IMR-90 (cell line): ENCODE results near the gene ZNF554. TPM values are rescaled to one million over a fixed set of nuclear protein-coding genes. Genes with fewer than 3 reads are reported as not detected.

Source experiments
- ATAC-seq: fragments of 200-7000 bp; cut with Tn5 transposase; 2 replicates; pipeline ENCODE4 v1.9.1; 2020; ENCODE audit warnings: low read depth, mild to moderate bottlenecking, moderate library complexity
- BruUV-seq: library from RNA; stranded (reverse); fragments of 400-500 nt; replicated peaks from 2 replicates; lab custom pipeline; 2021; lab: Mats Ljungman, UMichigan
- CTCF ChIA-PET: fragments of 300-600 bp; formaldehyde crosslinking; extraction: SDS; loops from one replicate; lab custom pipeline; 2021; ENCODE audit warnings: antibody characterized with exemption; lab: Yijun Ruan, JAX
- POLR2A ChIA-PET: fragments of 300-600 bp; sonication (Branson Sonifier 250); formaldehyde crosslinking; loops from one replicate; lab custom pipeline; 2022; ENCODE audit warnings: antibody characterized with exemption; ENCODE audit not compliant: unreplicated experiment; lab: Charles Lee
- DNase-seq: peaks from one replicate; pipeline ENCODE4 v3.0.0; 2013
- H2AFZ ChIP-seq: replicated peaks from 2 replicates; pipeline ENCODE3; 2013; ENCODE audit warnings: low read length, mild to moderate bottlenecking; ENCODE audit not compliant: poor library complexity
- H2AK5ac ChIP-seq: 2 replicates; pipeline ENCODE4 v1.6.1; 2013; ENCODE audit warnings: low read depth, low read length, inconsistent platforms
- H2AK9ac ChIP-seq: replicated peaks from 2 replicates; pipeline ENCODE3; 2013; ENCODE audit warnings: mild to moderate bottlenecking, low read depth, low read length, moderate library complexity; ENCODE audit not compliant: poor library complexity
- H2BK120ac ChIP-seq: 2 replicates; pipeline ENCODE4 v1.6.1; 2013; ENCODE audit warnings: low read depth, low read length, inconsistent platforms
- H2BK15ac ChIP-seq: 3 replicates; pipeline ENCODE4 v1.6.1; 2013; ENCODE audit warnings: low read depth, low read length, inconsistent platforms
- H2BK20ac ChIP-seq: 2 replicates; pipeline ENCODE4 v1.6.1; 2013; ENCODE audit warnings: low read depth, mild to moderate bottlenecking, inconsistent platforms, low read length, moderate library complexity
- H2BK5ac ChIP-seq: 2 replicates; pipeline ENCODE4 v1.6.1; 2013; ENCODE audit warnings: mild to moderate bottlenecking, low read depth, low read length, inconsistent platforms; ENCODE audit not compliant: poor library complexity, severe bottlenecking
- H3K14ac ChIP-seq: replicated peaks from 2 replicates; pipeline ENCODE4 v1.6.1; 2013; ENCODE audit warnings: low read depth, low read length, inconsistent platforms
- H3K18ac ChIP-seq: 2 replicates; pipeline ENCODE4 v1.6.1; 2013; ENCODE audit warnings: low read depth, low read length, control low read depth
- H3K23ac ChIP-seq: 2 replicates; pipeline ENCODE4 v1.6.1; 2013; ENCODE audit warnings: low read depth, low read length, inconsistent platforms
- H3K27ac ChIP-seq: 2 replicates; pipeline ENCODE4 v1.5.1; 2013; ENCODE audit warnings: mild to moderate bottlenecking, control low read depth, low read length; ENCODE audit not compliant: insufficient read depth
- H3K27me3 ChIP-seq: 2 replicates; pipeline ENCODE4 v1.6.1; 2013; ENCODE audit warnings: low read length; ENCODE audit not compliant: control insufficient read depth, insufficient read depth
- H3K36me3 ChIP-seq: 2 replicates; pipeline ENCODE4 v1.6.1; 2013; ENCODE audit warnings: low read length, mixed read lengths; ENCODE audit not compliant: control insufficient read depth, insufficient read depth
- H3K4ac ChIP-seq: 2 replicates; pipeline ENCODE4 v1.6.1; 2013; ENCODE audit warnings: low read depth, low read length, inconsistent platforms
- H3K4me1 ChIP-seq: 2 replicates; pipeline ENCODE4 v1.6.1; 2013; ENCODE audit warnings: low read length, mixed read lengths; ENCODE audit not compliant: control insufficient read depth, insufficient read depth
- H3K4me2 ChIP-seq: 2 replicates; pipeline ENCODE4 v1.6.1; 2013; ENCODE audit warnings: low read depth, mild to moderate bottlenecking, control low read depth, low read length, moderate library complexity
- H3K4me3 ChIP-seq: 2 replicates; pipeline ENCODE4 v1.5.1; 2013; ENCODE audit warnings: low read depth, mild to moderate bottlenecking, control low read depth, low read length, moderate library complexity; ENCODE audit not compliant: insufficient read depth
- H3K56ac ChIP-seq: 2 replicates; pipeline ENCODE4 v1.6.1; 2013; ENCODE audit warnings: low read length, inconsistent platforms; ENCODE audit not compliant: insufficient read depth; ENCODE audit errors: extremely low read depth
- H3K79me1 ChIP-seq, 2 experiments: 2 replicates each; pipeline ENCODE4 v1.6.1; 2013; ENCODE audit warnings: low read length in 2 of 2, inconsistent platforms in 1 of 2, low read depth in 1 of 2
- H3K9ac ChIP-seq: 2 replicates; pipeline ENCODE4 v1.6.1; 2013; ENCODE audit warnings: low read depth, low read length, control low read depth
- H3K9me1 ChIP-seq: 2 replicates; pipeline ENCODE4 v1.6.1; 2013; ENCODE audit warnings: low read length, inconsistent platforms; ENCODE audit not compliant: insufficient read depth
- H3K9me3 ChIP-seq: 2 replicates; pipeline ENCODE4 v1.6.1; 2013; ENCODE audit warnings: low read length; ENCODE audit not compliant: control insufficient read depth, insufficient read depth
- H4K20me1 ChIP-seq: 2 replicates; pipeline ENCODE4 v1.6.1; 2013; ENCODE audit warnings: low read length, inconsistent platforms; ENCODE audit not compliant: insufficient read depth
- H4K5ac ChIP-seq: 2 replicates; pipeline ENCODE4 v1.6.1; 2013; ENCODE audit warnings: mild to moderate bottlenecking, low read depth, low read length, control low read depth
- H4K8ac ChIP-seq, 2 experiments: 2 replicates each; pipeline ENCODE4 v1.6.1; 2013; ENCODE audit warnings: low read depth in 2 of 2, low read length in 2 of 2, control low read depth in 1 of 2, inconsistent platforms in 1 of 2
- H4K91ac ChIP-seq: 2 replicates; pipeline ENCODE4 v1.6.1; 2013; ENCODE audit warnings: low read depth, low read length, inconsistent platforms; ENCODE audit not compliant: insufficient read depth
- BHLHE40 ChIP-seq: fragments of 150-350 bp; IDR thresholded peaks from 2 replicates; pipeline ENCODE4 v1.6.1; 2016; ENCODE audit warnings: mild to moderate bottlenecking, low read depth, low read length
- CEBPB ChIP-seq: IDR thresholded peaks from 2 replicates; pipeline ENCODE4 v1.6.1; 2012; ENCODE audit warnings: low read depth, low read length, improper control_type of control experiment
- CHD1 ChIP-seq: IDR thresholded peaks from 2 replicates; pipeline ENCODE4 v1.6.1; 2012; ENCODE audit warnings: low read depth, low read length, improper control_type of control experiment
- FOS ChIP-seq: fragments of 150-350 bp; IDR thresholded peaks from 2 replicates; pipeline ENCODE4 v1.6.1; 2016; ENCODE audit warnings: low read depth, low read length
- POLR2A ChIP-seq: IDR thresholded peaks from 2 replicates; pipeline ENCODE4 v1.6.1; 2012; ENCODE audit warnings: mild to moderate bottlenecking, low read depth, low read length
- RCOR1 ChIP-seq: IDR thresholded peaks from 2 replicates; pipeline ENCODE4 v1.6.1; 2012; ENCODE audit warnings: mild to moderate bottlenecking, low read length, improper control_type of control experiment; ENCODE audit not compliant: insufficient replicate concordance
- RFX5 ChIP-seq: IDR thresholded peaks from 2 replicates; pipeline ENCODE4 v1.8.0; 2012; ENCODE audit warnings: low read depth, mild to moderate bottlenecking, low read length, moderate library complexity
- SMC3 ChIP-seq: fragments of 150-350 bp; IDR thresholded peaks from 2 replicates; pipeline ENCODE4 v1.6.1; 2016; ENCODE audit warnings: low read depth, mild to moderate bottlenecking, antibody characterized with exemption, low read length, moderate library complexity
- WGBS, 2 experiments: methylation state at CpG; one replicate each; pipeline versions ENCODE4 v1.1.5 to v1.1.7; 2013; ENCODE audit warnings: missing lambda C conversion rate in 2 of 2; ENCODE audit not compliant: insufficient read length in 1 of 2; ENCODE audit errors: extremely low coverage in 2 of 2; 5-methylcytosine and 5-hydroxymethylcytosine counted together
- dilution Hi-C: fragments of 300-500 bp; cut with HindIII; formaldehyde crosslinking; loops from one replicate; pipeline ENCODE4 v1.14.3; 2018; ENCODE audit warnings: low sequenced_read_pairs; ENCODE audit not compliant: unreplicated experiment
- in situ Hi-C: fragments of 300-500 bp; cut with MboI; formaldehyde crosslinking; loops from 3 replicates; pipeline ENCODE4 v1.14.3; 2019; ENCODE audit warnings: low sequenced_read_pairs, inconsistent platforms, mixed read lengths
- intact Hi-C: fragments of 100-400 bp; cut with micrococcal nuclease; formaldehyde crosslinking; loops from 2 replicates; pipeline ENCODE4 v1.10.0; 2022
- polyA plus RNA-seq, 3 experiments: library from polyadenylated mRNA; depleted of rRNA; stranded (reverse); fragments of >200 nt; gene quantifications; 2 replicates each; pipeline ENCODE4 v1.2.3, GENCODE V29; 2012; ENCODE audit warnings: low replicate concordance in 1 of 3
- total RNA-seq: library from RNA; depleted of rRNA; stranded (reverse); fragments of >200 nt; gene quantifications from 2 replicates; pipeline ENCODE4 v1.2.3, GENCODE V29; 2012

ZNF554 gene
- total and polyA plus RNA-seq, 2 of the 4 experiments (the other 2 are of a cell fraction) = 1.5 to 3.0 TPM

DNA sequence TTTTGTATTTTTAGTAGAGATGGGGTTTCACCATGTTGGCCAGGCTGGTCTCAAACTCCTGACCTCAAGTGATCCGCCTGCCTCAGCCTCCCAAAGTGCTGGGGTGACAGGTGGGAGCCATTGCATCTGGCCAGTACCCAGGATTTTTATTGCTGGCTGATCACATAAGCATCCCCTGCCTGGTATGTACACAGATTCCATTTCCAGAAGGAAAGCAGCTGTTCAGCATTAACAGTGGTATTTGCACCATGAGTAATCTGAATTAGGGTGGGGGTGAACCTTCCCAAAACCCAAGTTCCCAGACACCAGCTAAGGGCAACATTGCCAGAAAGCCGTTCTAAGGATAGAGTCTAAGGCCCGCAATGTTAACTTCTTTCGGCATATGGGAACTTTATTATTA lies 28.9 kb downstream of the ZNF554 start:
- H2AK5ac ChIP-seq = no peak overlapping the region
- TF ChIP-seq CHD1 (no peak), RFX5 (no peak), RCOR1 (no peak), BHLHE40 (no peak), POLR2A (no peak), CEBPB (no peak), SMC3 (no peak), FOS (no peak)
- no peak overlapping the region; the same call in 1 of the 2 replicates for H3K27ac ChIP-seq
- ATAC-seq (peak; percentile 75), DNase-seq (peak; percentile 41)
- H2BK5ac ChIP-seq = no peak overlapping the region
- no peak overlapping the region for H3K9ac ChIP-seq
- no peak overlapping the region for H4K8ac ChIP-seq
- no TSS peak for BruUV-seq
- peaks cover 74% of the 10 kb centered on the region for H3K9me3 ChIP-seq
- no peaks in the 10 kb centered on the region for H3K27me3 ChIP-seq
- H2BK20ac ChIP-seq = no peak overlapping the region
- H2BK15ac ChIP-seq = no peak overlapping the region
- H3K4ac ChIP-seq = no peak overlapping the region
- H3K9me1 ChIP-seq = no peaks in the 10 kb centered on the region
- H2AFZ ChIP-seq = no peak overlapping the region
- POLR2A ChIA-PET = no interaction called here
- in situ Hi-C loops = no loop called here
- intact Hi-C loops = no loop called here
- H4K5ac ChIP-seq = no peak overlapping the region
- CTCF ChIA-PET = interaction anchor here (1.1 kb wide), 1 partner anchor 39 kb away, joined by 3 read pairs; no protein-coding TSS in a partner anchor
- H3K14ac ChIP-seq = no peak overlapping the region
- no peaks in the 10 kb centered on the region for H4K20me1 ChIP-seq
- H2BK120ac ChIP-seq = no peak overlapping the region
- no peak overlapping the region for H3K4me3 ChIP-seq
- H3K18ac ChIP-seq = no peak overlapping the region
- H3K79me1 ChIP-seq = peaks cover 29 to 51% of the 10 kb centered on the region in 2 experiments
- WGBS, 2 experiments = 100% methylated on average over 1 of the region's 4 CpGs; no CpG with 5 or more reads in 1 of the 2 experiments
- no peak overlapping the region for H3K56ac ChIP-seq
- dilution Hi-C loops = no loop called here
- H3K23ac ChIP-seq = no peak overlapping the region
- H3K36me3 ChIP-seq = peaks cover 49% of the 10 kb centered on the region
- H2AK9ac ChIP-seq = no peak overlapping the region
- no peak overlapping the region for H4K91ac ChIP-seq
- no peak overlapping the region for H3K4me2 ChIP-seq
- peaks cover 2% of the 10 kb centered on the region for H3K4me1 ChIP-seq
